Measurements from ENCODE around the gene HHIPL1. TPM values are rescaled to one million over a fixed set of nuclear protein-coding genes. Genes with fewer than 3 reads are reported as not detected.

The HHIPL1 gene
- total RNA-seq, 3 donors from 2014 or later = 1.3 to 4.6 (median 2.3) TPM

- Histone ChIP-seq H3K4me3 (no peak overlapping the region), H3K4me1 (no peaks in the 10 kb centered on the region), H3K9me3 (no peaks in the 10 kb centered on the region), H3K36me3 (no peaks in the 10 kb centered on the region), H3K27me3 (peaks cover 0 to 3% of the 10 kb centered on the region in 2 donors), H3K27ac (no peak overlapping the region)
- DNase-seq (ENCODE audit: low spot score in 2 of 2) = peak in 1 of 2 donors; percentile 41
- TF ChIP-seq POLR2A (IDR thresholded peaks at IDR 0.05) = no peak
- TF ChIP-seq POLR2AphosphoS5 (IDR thresholded peaks at IDR 0.05) = no peak
- TF ChIP-seq CTCF (IDR thresholded peaks at IDR 0.05) = no peak
- intact Hi-C loops (cut with DNase I; ENCODE audit: low total_unique reads) = loop anchor here (5.0 kb wide), 1 partner anchor 160 kb away; no protein-coding TSS in a partner anchor
These were observed 82.4 kb downstream of the HHIPL1 start for GRCh38 chr14:99727096-99727870.

GRCh38 chr14:99728231-99728920 lies 83.4 kb downstream of the HHIPL1 start:
- H3K27me3 ChIP-seq = peaks cover 0 to 3% of the 10 kb centered on the region in 2 donors
- H3K4me3 ChIP-seq = no peak overlapping the region
- no peaks in the 10 kb centered on the region for H3K9me3 ChIP-seq
- TF ChIP-seq CTCF (IDR thresholded peaks at IDR 0.05) = no peak
- TF ChIP-seq POLR2A (IDR thresholded peaks at IDR 0.05) = no peak
- no peak for TF ChIP-seq POLR2AphosphoS5 (IDR thresholded peaks at IDR 0.05)
- no peaks in the 10 kb centered on the region for H3K36me3 ChIP-seq
- no peak overlapping the region for H3K27ac ChIP-seq
- peak in 1 of 2 donors; percentile 43 for DNase-seq (ENCODE audit: low spot score in 2 of 2)
- H3K4me1 ChIP-seq = no peaks in the 10 kb centered on the region
- intact Hi-C loops (cut with DNase I; ENCODE audit: low total_unique reads) = loop anchor here (5.0 kb wide), 1 partner anchor 159 kb away; no protein-coding TSS in a partner anchor

DNA sequence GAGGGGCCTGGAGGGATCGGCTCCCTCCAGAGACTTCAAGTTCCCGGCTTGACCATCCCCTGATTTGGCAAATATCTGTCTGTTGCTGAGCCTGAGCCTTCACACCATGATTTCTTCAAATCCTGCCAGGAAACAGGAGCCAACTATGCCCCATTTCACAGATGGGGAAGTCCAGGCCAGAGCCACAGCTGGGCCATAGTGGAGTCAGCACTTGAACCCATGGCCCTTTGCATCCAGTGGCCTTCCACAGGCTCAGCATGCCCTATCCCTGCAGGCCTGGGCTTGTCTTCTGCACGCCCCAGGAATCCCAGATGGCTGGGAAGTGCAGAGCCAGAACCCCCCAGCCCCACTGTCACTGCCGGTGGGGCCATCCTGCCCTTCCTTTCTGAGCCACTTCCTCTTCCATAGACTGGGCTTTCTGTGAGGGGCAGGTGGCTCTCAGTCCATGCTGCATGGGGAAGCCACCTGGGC lies 84.1 kb downstream of the HHIPL1 start:
- H3K4me3 ChIP-seq = no peak overlapping the region
- H3K27ac ChIP-seq = no peak overlapping the region
- H3K27me3 ChIP-seq = peaks cover 0 to 3% of the 10 kb centered on the region in 2 donors
- H3K9me3 ChIP-seq = no peaks in the 10 kb centered on the region
- no peaks in the 10 kb centered on the region for H3K36me3 ChIP-seq
- peak in 1 of 2 donors; percentile 19 for DNase-seq (ENCODE audit: low spot score in 2 of 2)
- H3K4me1 ChIP-seq = no peaks in the 10 kb centered on the region
- TF ChIP-seq POLR2A (IDR thresholded peaks at IDR 0.05) = no peak
- no peak for TF ChIP-seq CTCF (IDR thresholded peaks at IDR 0.05)
- no peak for TF ChIP-seq POLR2AphosphoS5 (IDR thresholded peaks at IDR 0.05)
- intact Hi-C loops (cut with DNase I; ENCODE audit: low total_unique reads) = loop anchor here (5.0 kb wide), 1 partner anchor 158 kb away; no protein-coding TSS in a partner anchor

Other genes starting within 250 kb of the HHIPL1 start
- 100 to 1,000 TPM in 1 of 3 donors, 10 to 100 TPM in 2; 79.0 to 101 (median 89.9) TPM for gene SETD3, start 164.3 kb upstream of the HHIPL1 start, total RNA-seq
- 10 to 100 TPM; 23.0 to 29.0 (median 23.9) TPM for gene CCNK, start 163.7 kb upstream of the HHIPL1 start, total RNA-seq
- gene CCDC85C, start 40.9 kb upstream of the HHIPL1 start, total RNA-seq = 1 to 10 TPM; 1.3 to 8.3 (median 4.3) TPM
- gene CYP46A1, start 39.2 kb downstream of the HHIPL1 start, total RNA-seq = 1 to 10 TPM; 1.6 to 5.2 (median 2.6) TPM
- gene EML1, start 148.3 kb downstream of the HHIPL1 start, total RNA-seq = 10 to 100 TPM; 11.3 to 26.1 (median 25.9) TPM

Measured in breast epithelium (tissue), 4 donors.